H1 (cell line): ENCODE measurements around the gene CDKN3.

Experiments used
- CHD2 ChIP-seq: IDR thresholded peaks from 2 replicates; pipeline ENCODE4 v1.6.1; 2012; ENCODE audit warnings: low read length, improper control_type of control experiment
- EZH2 ChIP-seq: fragments of 200-600 bp; sonication (generic); IDR thresholded peaks from 2 replicates; pipeline ENCODE4 v1.7.1; 2012; ENCODE audit warnings: low read depth, mild to moderate bottlenecking, moderate library complexity, low read length, inconsistent platforms; ENCODE audit not compliant: severe bottlenecking
- POLR2A ChIP-seq, 2 experiments: IDR thresholded peaks; 1 replicate in 1 of 2; 2 replicates in 1 of 2; pipeline ENCODE4 v1.6.1; 2011; ENCODE audit warnings: low read depth in 2 of 2, low read length in 2 of 2, mild to moderate bottlenecking in 2 of 2; ENCODE audit errors: control extremely low read depth in 1 of 2
- RBBP5 ChIP-seq: IDR thresholded peaks from 2 replicates; pipeline ENCODE4 v1.7.1; 2012; ENCODE audit warnings: low read depth, mild to moderate bottlenecking, inconsistent platforms, low read length, moderate library complexity, borderline replicate concordance

GRCh38 chr14:54395716-54396115, 1.1 kb upstream of the CDKN3 start:
- TF ChIP-seq EZH2 (no peak), CHD2 (no peak), RBBP5 (no peak), POLR2A (IDR thresholded peaks at IDR 0.05; ENCODE audit: control extremely low read depth in 1 of 2, low read depth in 2 of 2, low read length in 2 of 2) (no peak)
